ENCODE measurements around the gene ATP5F1C.

DNA sequence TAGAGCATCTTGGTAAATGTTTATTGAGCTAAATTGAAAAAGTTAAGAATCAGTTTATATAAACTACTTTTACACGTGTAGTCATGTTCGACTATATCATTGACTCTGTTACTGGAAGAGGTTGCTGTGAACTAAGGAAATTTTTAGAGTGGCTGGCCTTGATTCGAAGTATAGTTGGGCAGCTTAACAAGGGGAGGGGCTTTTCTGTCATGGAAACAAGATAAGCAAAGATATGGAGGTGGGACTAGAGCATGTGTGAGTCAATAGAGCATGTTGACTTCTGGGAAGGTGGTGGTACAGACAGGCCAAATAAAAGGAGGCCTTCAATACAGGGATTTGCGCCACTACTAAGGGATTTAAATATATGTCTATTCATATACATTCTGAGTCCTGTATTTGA, 7.6 kb downstream of the ATP5F1C start:
- TF ChIP-seq ZNF561 (tag by site-specific recombination; IDR thresholded peaks at IDR 0.05; ENCODE audit: borderline replicate concordance): no peak
- TF ChIP-seq, protein P1, sequence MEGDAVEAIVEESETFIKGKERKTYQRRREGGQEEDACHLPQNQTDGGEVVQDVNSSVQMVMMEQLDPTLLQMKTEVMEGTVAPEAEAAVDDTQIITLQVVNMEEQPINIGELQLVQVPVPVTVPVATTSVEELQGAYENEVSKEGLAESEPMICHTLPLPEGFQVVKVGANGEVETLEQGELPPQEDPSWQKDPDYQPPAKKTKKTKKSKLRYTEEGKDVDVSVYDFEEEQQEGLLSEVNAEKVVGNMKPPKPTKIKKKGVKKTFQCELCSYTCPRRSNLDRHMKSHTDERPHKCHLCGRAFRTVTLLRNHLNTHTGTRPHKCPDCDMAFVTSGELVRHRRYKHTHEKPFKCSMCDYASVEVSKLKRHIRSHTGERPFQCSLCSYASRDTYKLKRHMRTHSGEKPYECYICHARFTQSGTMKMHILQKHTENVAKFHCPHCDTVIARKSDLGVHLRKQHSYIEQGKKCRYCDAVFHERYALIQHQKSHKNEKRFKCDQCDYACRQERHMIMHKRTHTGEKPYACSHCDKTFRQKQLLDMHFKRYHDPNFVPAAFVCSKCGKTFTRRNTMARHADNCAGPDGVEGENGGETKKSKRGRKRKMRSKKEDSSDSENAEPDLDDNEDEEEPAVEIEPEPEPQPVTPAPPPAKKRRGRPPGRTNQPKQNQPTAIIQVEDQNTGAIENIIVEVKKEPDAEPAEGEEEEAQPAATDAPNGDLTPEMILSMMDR (tag by site-specific recombination; IDR thresholded peaks at IDR 0.05): no peak
- TF ChIP-seq, protein P2, sequence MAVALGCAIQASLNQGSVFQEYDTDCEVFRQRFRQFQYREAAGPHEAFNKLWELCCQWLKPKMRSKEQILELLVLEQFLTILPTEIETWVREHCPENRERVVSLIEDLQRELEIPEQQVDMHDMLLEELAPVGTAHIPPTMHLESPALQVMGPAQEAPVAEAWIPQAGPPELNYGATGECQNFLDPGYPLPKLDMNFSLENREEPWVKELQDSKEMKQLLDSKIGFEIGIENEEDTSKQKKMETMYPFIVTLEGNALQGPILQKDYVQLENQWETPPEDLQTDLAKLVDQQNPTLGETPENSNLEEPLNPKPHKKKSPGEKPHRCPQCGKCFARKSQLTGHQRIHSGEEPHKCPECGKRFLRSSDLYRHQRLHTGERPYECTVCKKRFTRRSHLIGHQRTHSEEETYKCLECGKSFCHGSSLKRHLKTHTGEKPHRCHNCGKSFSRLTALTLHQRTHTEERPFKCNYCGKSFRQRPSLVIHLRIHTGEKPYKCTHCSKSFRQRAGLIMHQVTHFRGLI (tag by site-specific recombination; IDR thresholded peaks at IDR 0.05): peak; percentile 77
- no peak for TF ChIP-seq ZNF311 (tag by site-specific recombination; IDR thresholded peaks at IDR 0.05; ENCODE audit: borderline replicate concordance)
- no peak for TF ChIP-seq ZNF292 (tag by site-specific recombination; IDR thresholded peaks at IDR 0.05; ENCODE audit: borderline replicate concordance, low read depth)
- TF ChIP-seq ZNF843 (tag by site-specific recombination; IDR thresholded peaks at IDR 0.05): no peak
- no peak for TF ChIP-seq GLIS2 (tag by site-specific recombination; IDR thresholded peaks at IDR 0.05)
- TF ChIP-seq, protein P3, sequence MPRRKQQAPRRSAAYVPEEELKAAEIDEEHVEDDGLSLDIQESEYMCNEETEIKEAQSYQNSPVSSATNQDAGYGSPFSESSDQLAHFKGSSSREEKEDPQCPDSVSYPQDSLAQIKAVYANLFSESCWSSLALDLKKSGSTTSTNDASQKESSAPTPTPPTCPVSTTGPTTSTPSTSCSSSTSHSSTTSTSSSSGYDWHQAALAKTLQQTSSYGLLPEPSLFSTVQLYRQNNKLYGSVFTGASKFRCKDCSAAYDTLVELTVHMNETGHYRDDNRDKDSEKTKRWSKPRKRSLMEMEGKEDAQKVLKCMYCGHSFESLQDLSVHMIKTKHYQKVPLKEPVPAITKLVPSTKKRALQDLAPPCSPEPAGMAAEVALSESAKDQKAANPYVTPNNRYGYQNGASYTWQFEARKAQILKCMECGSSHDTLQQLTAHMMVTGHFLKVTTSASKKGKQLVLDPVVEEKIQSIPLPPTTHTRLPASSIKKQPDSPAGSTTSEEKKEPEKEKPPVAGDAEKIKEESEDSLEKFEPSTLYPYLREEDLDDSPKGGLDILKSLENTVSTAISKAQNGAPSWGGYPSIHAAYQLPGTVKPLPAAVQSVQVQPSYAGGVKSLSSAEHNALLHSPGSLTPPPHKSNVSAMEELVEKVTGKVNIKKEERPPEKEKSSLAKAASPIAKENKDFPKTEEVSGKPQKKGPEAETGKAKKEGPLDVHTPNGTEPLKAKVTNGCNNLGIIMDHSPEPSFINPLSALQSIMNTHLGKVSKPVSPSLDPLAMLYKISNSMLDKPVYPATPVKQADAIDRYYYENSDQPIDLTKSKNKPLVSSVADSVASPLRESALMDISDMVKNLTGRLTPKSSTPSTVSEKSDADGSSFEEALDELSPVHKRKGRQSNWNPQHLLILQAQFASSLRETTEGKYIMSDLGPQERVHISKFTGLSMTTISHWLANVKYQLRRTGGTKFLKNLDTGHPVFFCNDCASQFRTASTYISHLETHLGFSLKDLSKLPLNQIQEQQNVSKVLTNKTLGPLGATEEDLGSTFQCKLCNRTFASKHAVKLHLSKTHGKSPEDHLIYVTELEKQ (tag by site-specific recombination; IDR thresholded peaks at IDR 0.05; ENCODE audit: borderline replicate concordance): no peak
- TF ChIP-seq ZNF274 (IDR thresholded peaks at IDR 0.05; ENCODE audit: low read length): no peak
- TF ChIP-seq ZNF274 (tag by site-specific recombination; IDR thresholded peaks at IDR 0.05; ENCODE audit: borderline replicate concordance): no peak
- TF ChIP-seq ZNF658 (tag by site-specific recombination; IDR thresholded peaks at IDR 0.05): no peak
- TF ChIP-seq ZNF776 (tag by site-specific recombination; IDR thresholded peaks at IDR 0.05; ENCODE audit: borderline replicate concordance): no peak
- TF ChIP-seq ZNF777 (tag by site-specific recombination; IDR thresholded peaks at IDR 0.05; ENCODE audit: borderline replicate concordance): no peak
- TF ChIP-seq ZNF121 (tag by site-specific recombination; IDR thresholded peaks at IDR 0.05): no peak
